RWPE2 (cell line): ENCODE results near the gene C22orf23.

Source experiments
- ATAC-seq: fragments of 200-7000 bp; cut with Tn5 transposase; 3 replicates; pipeline ENCODE4 v1.9.1; 2021; ENCODE audit warnings: low read depth
- DNase-seq: peaks from one replicate; pipeline ENCODE4 v3.0.0-alpha.2; 2020; ENCODE audit warnings: low spot score
- H3K27ac ChIP-seq: fragments of 450-650 bp; 2 replicates; pipeline ENCODE4 v1.5.1; 2017; ENCODE audit warnings: mild to moderate bottlenecking; ENCODE audit not compliant: poor library complexity, severe bottlenecking
- H3K27me3 ChIP-seq: fragments of 250-450 bp; sonication (Bioruptor Pico); 2 replicates; pipeline ENCODE4 v1.5.1; 2021; ENCODE audit warnings: mild to moderate bottlenecking, moderate library complexity; ENCODE audit not compliant: insufficient read depth, poor library complexity, severe bottlenecking
- H3K36me3 ChIP-seq: fragments of 250-450 bp; sonication (Bioruptor Pico); 2 replicates; pipeline ENCODE4 v1.5.1; 2020; ENCODE audit warnings: low read depth, mild to moderate bottlenecking, moderate library complexity
- H3K4me1 ChIP-seq: fragments of 250-450 bp; sonication (Bioruptor Pico); 2 replicates; pipeline ENCODE4 v1.5.1; 2021; ENCODE audit warnings: mild to moderate bottlenecking, moderate library complexity; ENCODE audit not compliant: insufficient read depth, poor library complexity, severe bottlenecking
- H3K4me3 ChIP-seq: fragments of 250-450 bp; sonication (Bioruptor Pico); 2 replicates; pipeline ENCODE4 v1.5.1; 2021; ENCODE audit warnings: mild to moderate bottlenecking, moderate library complexity; ENCODE audit not compliant: severe bottlenecking
- H3K9me3 ChIP-seq: fragments of 250-450 bp; sonication (Bioruptor Pico); 2 replicates; pipeline ENCODE4 v1.5.1; 2021; ENCODE audit warnings: mild to moderate bottlenecking, moderate library complexity; ENCODE audit not compliant: severe bottlenecking
- CTCF ChIP-seq: fragments of 450-650 bp; IDR thresholded peaks from one replicate; pipeline ENCODE4 v1.5.1; 2017; ENCODE audit warnings: mild to moderate bottlenecking, moderate library complexity; ENCODE audit not compliant: poor library complexity, severe bottlenecking

The C22orf23 gene

GRCh38 chr22:37911697-37912096 is 41.7 kb downstream of the C22orf23 start:
- H3K4me1 ChIP-seq = no peaks in the 10 kb centered on the region
- TF ChIP-seq CTCF = no peak
- H3K4me3 ChIP-seq = no peak overlapping the region
- peaks cover 93% of the 10 kb centered on the region for H3K36me3 ChIP-seq
- H3K9me3 ChIP-seq = no peaks in the 10 kb centered on the region
- DNase-seq = no peak
- H3K27me3 ChIP-seq = no peaks in the 10 kb centered on the region
- no peak overlapping the region for H3K27ac ChIP-seq
- no peak for ATAC-seq

DNA sequence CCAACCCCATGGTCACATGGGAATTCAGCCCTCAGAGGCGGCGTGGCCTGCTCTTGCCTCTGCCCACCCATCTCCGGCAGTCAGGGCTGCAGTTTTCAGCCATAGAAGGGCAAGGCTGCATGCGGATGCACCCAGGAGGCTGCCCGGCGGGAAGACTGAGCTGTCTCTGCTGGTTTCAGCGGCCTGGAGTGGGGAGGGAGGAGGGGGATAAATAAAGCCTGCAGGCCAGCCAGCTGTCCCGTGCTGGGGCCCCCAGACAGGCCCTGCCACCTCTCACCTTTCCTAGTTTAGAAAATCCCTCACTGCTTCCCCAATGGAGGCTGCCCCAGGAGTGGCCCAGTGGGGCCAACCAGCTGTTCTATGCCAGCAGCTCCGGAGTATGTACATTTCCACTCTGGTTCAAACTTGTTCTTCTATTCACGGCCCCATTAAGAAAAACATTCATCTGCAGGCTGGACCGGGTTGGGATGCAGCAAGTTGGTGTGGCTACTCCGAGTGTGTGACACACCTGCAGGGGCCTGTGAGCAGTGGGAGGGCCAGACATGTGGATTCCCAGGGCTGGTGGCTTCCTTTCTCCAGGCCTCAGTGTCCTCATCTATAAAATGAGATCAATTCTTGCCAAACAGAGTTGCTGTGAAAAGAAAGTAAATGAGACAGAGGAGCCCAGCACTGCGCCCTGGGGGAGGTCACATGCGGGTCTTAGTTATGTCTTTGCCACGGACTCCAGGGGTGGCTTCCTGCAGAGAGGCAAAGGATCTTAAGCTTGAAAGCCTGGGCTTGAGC is 42.3 kb downstream of the C22orf23 start:
- H3K27ac ChIP-seq = peak overlapping the region; percentile 3
- no peak overlapping the region for H3K4me3 ChIP-seq
- H3K4me1 ChIP-seq = no peaks in the 10 kb centered on the region
- H3K9me3 ChIP-seq = no peaks in the 10 kb centered on the region
- ATAC-seq (no peak), DNase-seq (no peak)
- TF ChIP-seq CTCF = no peak
- peaks cover 88% of the 10 kb centered on the region for H3K36me3 ChIP-seq
- no peaks in the 10 kb centered on the region for H3K27me3 ChIP-seq

GRCh38 chr22:37909766-37910165 is 43.6 kb downstream of the C22orf23 start:
- H3K4me1 ChIP-seq = peaks cover 7% of the 10 kb centered on the region
- H3K36me3 ChIP-seq = peaks cover 75% of the 10 kb centered on the region
- H3K27ac ChIP-seq = peak overlapping the region; percentile 99
- ATAC-seq (no peak), DNase-seq (no peak)
- H3K4me3 ChIP-seq = no peak overlapping the region
- no peaks in the 10 kb centered on the region for H3K27me3 ChIP-seq
- no peaks in the 10 kb centered on the region for H3K9me3 ChIP-seq
- no peak for TF ChIP-seq CTCF

GRCh38 chr22:37907036-37907954 is 46.1 kb downstream of the C22orf23 start:
- Histone ChIP-seq H3K4me3 (peak overlapping the region; percentile 97), H3K27ac (peak overlapping the region; percentile 99), H3K4me1 (peaks cover 13% of the 10 kb centered on the region), H3K36me3 (peaks cover 52% of the 10 kb centered on the region), H3K27me3 (no peaks in the 10 kb centered on the region), H3K9me3 (no peaks in the 10 kb centered on the region)
- DNase-seq (no peak), ATAC-seq (peak; percentile 11; the same call in 1 of the 3 replicates)
- TF ChIP-seq CTCF = no peak
